ENCODE data around the gene MACROD2. TPM values are rescaled to one million over a fixed set of nuclear protein-coding genes. Genes with fewer than 3 reads are reported as not detected.

MACROD2 gene
- total RNA-seq, 4 donors from 2014 or later, result 1.8 to 4.8 (median 2.9) TPM

DNA sequence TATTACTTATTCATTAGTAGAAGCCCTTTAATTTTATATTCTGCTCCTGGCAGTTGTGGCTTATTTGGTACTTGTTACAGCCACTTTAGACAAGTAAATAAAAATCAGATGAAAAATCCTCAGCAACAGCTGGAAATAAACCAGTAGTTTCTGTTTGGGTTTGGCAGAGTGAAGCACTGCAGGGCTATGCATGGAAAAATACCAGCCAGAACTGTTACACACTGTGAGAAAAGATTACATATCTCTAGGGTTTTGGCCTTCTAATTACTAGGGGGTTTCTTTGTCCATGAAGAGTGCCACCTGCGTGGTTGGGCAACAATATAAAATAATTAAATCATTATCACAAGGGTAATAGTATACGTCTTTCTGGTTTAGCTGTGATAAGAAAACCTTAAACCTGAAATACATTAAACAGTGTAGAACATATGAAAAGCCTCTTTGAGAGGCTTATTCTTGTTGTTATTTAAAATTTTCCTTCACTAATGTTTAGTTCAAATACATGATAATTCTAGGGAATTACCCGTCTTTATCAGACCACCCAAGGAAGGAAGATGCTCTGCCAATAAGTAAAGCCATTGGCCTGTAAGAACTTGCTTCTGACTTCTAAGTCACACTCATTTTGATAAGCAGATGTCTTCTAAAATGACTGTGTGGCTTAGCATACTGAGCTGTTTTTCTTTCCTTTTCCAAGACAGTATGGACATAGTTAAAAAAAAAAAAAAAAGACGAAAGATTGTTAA is 662.1 kb downstream of the MACROD2 start:
- 33 to 36% methylated on average over 4 of the region's 4 CpGs for WGBS, 2 donors
- Histone ChIP-seq H3K4me3 (no peak overlapping the region), H3K36me3 (no peaks in the 10 kb centered on the region), H3K4me1 (peaks cover 0 to 15% (median 0%) of the 10 kb centered on the region in 3 donors), H3K27me3 (no peaks in the 10 kb centered on the region), H3K9me3 (no peaks in the 10 kb centered on the region), H3K27ac (no peak overlapping the region)
- intact Hi-C loops (cut with DNase I), result no loop called here
- DNase-seq, result no peak
- TF ChIP-seq, protein P1, sequence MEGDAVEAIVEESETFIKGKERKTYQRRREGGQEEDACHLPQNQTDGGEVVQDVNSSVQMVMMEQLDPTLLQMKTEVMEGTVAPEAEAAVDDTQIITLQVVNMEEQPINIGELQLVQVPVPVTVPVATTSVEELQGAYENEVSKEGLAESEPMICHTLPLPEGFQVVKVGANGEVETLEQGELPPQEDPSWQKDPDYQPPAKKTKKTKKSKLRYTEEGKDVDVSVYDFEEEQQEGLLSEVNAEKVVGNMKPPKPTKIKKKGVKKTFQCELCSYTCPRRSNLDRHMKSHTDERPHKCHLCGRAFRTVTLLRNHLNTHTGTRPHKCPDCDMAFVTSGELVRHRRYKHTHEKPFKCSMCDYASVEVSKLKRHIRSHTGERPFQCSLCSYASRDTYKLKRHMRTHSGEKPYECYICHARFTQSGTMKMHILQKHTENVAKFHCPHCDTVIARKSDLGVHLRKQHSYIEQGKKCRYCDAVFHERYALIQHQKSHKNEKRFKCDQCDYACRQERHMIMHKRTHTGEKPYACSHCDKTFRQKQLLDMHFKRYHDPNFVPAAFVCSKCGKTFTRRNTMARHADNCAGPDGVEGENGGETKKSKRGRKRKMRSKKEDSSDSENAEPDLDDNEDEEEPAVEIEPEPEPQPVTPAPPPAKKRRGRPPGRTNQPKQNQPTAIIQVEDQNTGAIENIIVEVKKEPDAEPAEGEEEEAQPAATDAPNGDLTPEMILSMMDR (IDR thresholded peaks at IDR 0.05), result no peak

DNA sequence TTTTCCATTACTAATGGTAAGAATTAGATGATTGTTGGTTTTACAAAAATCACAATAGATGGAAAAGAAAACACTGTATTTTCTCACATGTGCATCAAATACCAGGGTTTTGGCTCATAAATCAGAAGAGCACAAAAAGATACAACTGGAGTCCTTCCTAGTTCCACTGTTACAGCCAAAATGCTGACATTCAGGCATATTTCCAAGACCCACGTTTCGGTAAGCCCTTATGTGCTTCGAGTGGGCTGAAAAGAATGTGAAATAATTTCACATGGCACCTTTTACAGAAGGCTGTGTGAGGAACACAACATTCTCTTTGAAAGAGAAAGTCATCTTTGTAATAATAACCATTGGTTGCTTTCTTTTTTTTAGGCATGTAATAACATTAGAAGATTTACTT is 668.8 kb downstream of the MACROD2 start:
- no peaks in the 10 kb centered on the region for H3K36me3 ChIP-seq
- intact Hi-C loops (cut with DNase I), result no loop called here
- no peaks in the 10 kb centered on the region for H3K27me3 ChIP-seq
- no peaks in the 10 kb centered on the region for H3K9me3 ChIP-seq
- WGBS, 2 donors, result 27 to 31% methylated on average over 3 of the region's 3 CpGs
- H3K4me1 ChIP-seq, result peaks cover 0 to 6% (median 4%) of the 10 kb centered on the region in 3 donors
- DNase-seq, result no peak
- no peak overlapping the region for H3K4me3 ChIP-seq
- no peak overlapping the region for H3K27ac ChIP-seq
- TF ChIP-seq, protein P1 (IDR thresholded peaks at IDR 0.05), result no peak
- TF ChIP-seq POLR2A (IDR thresholded peaks at IDR 0.05), result no peak

DNA sequence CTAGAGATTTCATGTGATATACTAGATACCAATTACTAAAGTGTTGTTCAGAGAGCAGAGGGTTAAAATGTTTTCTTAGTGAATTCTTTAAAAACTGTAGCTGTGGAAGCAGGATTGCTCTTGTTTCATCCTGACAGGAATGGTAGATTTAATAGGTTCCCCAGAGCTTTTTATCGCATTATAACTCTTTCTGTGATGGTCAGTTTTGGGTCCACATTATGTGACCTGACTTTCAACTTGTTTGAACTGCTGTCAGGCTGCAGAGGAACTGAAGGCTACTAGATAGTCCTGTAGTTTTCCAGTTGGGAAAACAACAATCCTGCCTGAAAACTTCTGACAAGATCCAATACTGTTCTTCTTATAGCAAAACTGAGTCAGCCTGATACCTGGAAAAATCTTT is 671.4 kb downstream of the MACROD2 start:
- WGBS, 2 donors, result 50 to 71% methylated on average over 1 of the region's 1 CpG
- Histone ChIP-seq H3K27ac (no peak overlapping the region), H3K4me1 (peaks cover 0 to 6% (median 4%) of the 10 kb centered on the region in 3 donors), H3K27me3 (no peaks in the 10 kb centered on the region), H3K9me3 (no peaks in the 10 kb centered on the region), H3K4me3 (no peak overlapping the region), H3K36me3 (no peaks in the 10 kb centered on the region)
- intact Hi-C loops (cut with DNase I), result no loop called here
- no peak for DNase-seq
- no peak for TF ChIP-seq POLR2A (IDR thresholded peaks at IDR 0.05)
- TF ChIP-seq, protein P1 (IDR thresholded peaks at IDR 0.05), result no peak

DNA sequence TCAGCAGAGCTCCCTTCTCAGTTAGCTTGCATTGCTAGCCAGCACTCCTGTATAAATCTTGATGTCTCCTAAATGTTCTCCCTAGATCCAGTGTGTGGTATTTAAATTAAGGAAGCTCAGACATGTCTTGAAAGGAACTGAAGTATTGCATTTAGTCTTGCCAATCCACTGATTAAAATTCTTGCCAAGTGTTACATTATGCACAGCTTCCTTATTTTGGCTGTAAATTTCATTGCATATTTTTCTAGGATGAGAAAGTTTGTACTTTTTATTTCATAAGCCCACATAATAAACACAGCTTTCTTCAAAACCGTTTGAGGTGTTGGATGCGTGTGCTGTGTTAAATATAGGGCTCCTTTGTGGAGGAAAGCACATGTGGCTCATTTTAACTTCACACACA is 671.9 kb downstream of the MACROD2 start:
- H3K4me3 ChIP-seq, result no peak overlapping the region
- peaks cover 0 to 6% (median 4%) of the 10 kb centered on the region in 3 donors for H3K4me1 ChIP-seq
- intact Hi-C loops (cut with DNase I), result no loop called here
- H3K27ac ChIP-seq, result no peak overlapping the region
- no peaks in the 10 kb centered on the region for H3K36me3 ChIP-seq
- TF ChIP-seq, protein P1 (IDR thresholded peaks at IDR 0.05), result no peak
- TF ChIP-seq POLR2A (IDR thresholded peaks at IDR 0.05), result no peak
- H3K9me3 ChIP-seq, result no peaks in the 10 kb centered on the region
- no peak for DNase-seq
- H3K27me3 ChIP-seq, result no peaks in the 10 kb centered on the region
- WGBS, 2 donors, result 26 to 28% methylated on average over 2 of the region's 2 CpGs

DNA sequence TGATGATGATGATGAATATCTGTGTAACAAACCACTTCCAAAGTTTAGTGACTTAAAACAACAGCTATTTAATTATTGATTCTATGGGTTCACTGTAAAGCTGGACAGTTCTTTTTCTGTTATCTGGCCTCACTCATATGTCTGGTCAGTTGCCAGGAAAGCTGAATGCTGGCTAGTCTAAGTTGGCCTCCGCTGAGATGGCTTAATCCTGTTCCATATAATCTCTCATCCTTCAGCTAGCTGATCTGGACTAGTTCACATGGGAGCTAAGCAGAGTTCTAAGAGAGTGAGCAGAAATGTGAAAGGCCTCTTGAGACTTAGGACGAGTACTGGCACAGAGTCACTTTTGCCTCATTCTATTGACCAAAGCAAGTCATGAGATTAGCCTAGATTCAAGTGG is 676.8 kb downstream of the MACROD2 start:
- Histone ChIP-seq H3K4me3 (no peak overlapping the region), H3K27ac (no peak overlapping the region), H3K4me1 (peaks cover 0 to 4% (median 4%) of the 10 kb centered on the region in 3 donors), H3K27me3 (no peaks in the 10 kb centered on the region), H3K9me3 (no peaks in the 10 kb centered on the region), H3K36me3 (no peaks in the 10 kb centered on the region)
- 61 to 66% methylated on average over 2 of the region's 2 CpGs for WGBS, 2 donors
- TF ChIP-seq POLR2A (IDR thresholded peaks at IDR 0.05), result no peak
- TF ChIP-seq, protein P1 (IDR thresholded peaks at IDR 0.05), result no peak
- no peak for DNase-seq
- intact Hi-C loops (cut with DNase I), result no loop called here
